ENCODE results near the gene EIF1AX. TPM values are rescaled to one million over a fixed set of nuclear protein-coding genes. Genes with fewer than 3 reads are reported as not detected.
A peak's percentile ranks its signal among the peaks of the same experiment; 100 is the strongest.

EIF1AX gene
- total and polyA plus RNA-seq, 9 of the 15 experiments (the other 6 are each of a cell fraction or from before 2014, with no cell fraction given) = 54.2 to 178 (median 73.5) TPM

DNA sequence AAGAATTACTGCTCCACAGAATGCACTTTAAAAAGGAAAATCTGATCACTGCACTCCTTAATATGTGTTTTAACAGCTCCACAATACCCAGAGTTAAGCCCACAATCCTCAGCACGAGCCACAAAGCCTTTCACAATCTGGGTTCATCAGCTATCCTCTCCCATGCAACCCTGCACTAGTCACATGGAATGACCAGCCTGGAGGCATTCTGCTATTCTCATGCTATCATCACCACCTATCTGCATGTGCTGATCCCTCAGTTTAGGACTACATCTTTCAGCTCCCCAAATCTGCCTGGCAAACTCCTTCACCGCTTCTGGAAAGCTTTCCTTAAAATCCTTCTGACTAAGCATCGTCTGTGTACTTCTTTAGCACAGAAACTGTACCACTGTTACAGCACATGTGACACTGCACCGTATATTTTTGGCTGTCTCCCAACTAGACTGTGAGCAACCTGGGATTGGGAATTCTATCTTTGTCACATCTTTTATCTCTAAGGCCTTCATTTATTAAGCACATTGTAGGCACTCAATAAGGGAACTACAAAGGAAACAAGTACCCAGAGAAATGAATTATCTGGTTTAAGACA is 18.3 kb upstream of the EIF1AX start (continued):
- TF ChIP-seq POLR2AphosphoS5 (IDR thresholded peaks at IDR 0.05; ENCODE audit: control insufficient read depth, insufficient read depth, low read depth, low read length) (no peak), RFX5 (IDR thresholded peaks at IDR 0.05; ENCODE audit: low read depth, low read length) (no peak), KDM4B (IDR thresholded peaks at IDR 0.05; ENCODE audit: borderline replicate concordance in 2 of 2, low read depth in 1 of 2) (no peak), SMARCB1 (IDR thresholded peaks at IDR 0.05; ENCODE audit: insufficient read length, low read depth) (no peak)
- TF ChIP-seq, protein P1, sequence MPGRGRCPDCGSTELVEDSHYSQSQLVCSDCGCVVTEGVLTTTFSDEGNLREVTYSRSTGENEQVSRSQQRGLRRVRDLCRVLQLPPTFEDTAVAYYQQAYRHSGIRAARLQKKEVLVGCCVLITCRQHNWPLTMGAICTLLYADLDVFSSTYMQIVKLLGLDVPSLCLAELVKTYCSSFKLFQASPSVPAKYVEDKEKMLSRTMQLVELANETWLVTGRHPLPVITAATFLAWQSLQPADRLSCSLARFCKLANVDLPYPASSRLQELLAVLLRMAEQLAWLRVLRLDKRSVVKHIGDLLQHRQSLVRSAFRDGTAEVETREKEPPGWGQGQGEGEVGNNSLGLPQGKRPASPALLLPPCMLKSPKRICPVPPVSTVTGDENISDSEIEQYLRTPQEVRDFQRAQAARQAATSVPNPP (IDR thresholded peaks at IDR 0.05; ENCODE audit: borderline replicate concordance, insufficient read depth, insufficient read length) = no peak

DNA sequence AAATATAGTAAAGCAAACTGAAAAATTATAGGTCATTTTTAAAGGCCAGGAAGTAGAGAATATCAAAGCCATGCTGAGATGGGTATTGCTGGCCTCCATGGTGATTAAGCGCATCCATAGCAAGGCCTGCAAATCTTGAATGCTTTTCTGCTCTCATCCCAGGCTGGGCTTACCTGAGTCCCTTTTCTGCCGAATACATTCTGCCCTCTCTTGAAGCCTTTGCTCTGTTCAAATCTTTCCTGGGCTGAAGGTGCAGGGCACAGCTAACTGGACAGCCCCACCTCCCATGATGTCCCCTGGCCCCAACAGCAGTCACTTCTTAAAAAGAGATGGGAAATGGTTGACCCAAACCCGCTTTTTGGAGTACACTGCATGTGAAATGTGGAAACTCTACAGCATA is 10.1 kb upstream of the EIF1AX start:
- POLR2A ChIA-PET = no interaction called here
- FAIRE-seq (no peak), ATAC-seq (no peak), DNase-seq (ENCODE audit: extremely low read depth in 1 of 4, low spot score in 3 of 4) (no peak)
- BruUV-seq (replicated peaks) = TSS peak; percentile 7
- no peak overlapping the region for H3K4me3 ChIP-seq
- H3K9me1 ChIP-seq (ENCODE audit: control insufficient read depth, insufficient read depth, low read length) = no peaks in the 10 kb centered on the region
- no peak overlapping the region for H2AFZ ChIP-seq (ENCODE audit: low read depth, low read length)
- H3K27me3 ChIP-seq (ENCODE audit: control insufficient read depth in 2 of 2, insufficient read depth in 2 of 2, low read length in 2 of 2) = no peaks in the 10 kb centered on the region
- no peak overlapping the region for H3K9ac ChIP-seq (ENCODE audit: insufficient read depth in 1 of 2, low read depth in 2 of 2, low read length in 2 of 2)
- no peaks in the 10 kb centered on the region for H3K9me3 ChIP-seq (replicated peaks; ENCODE audit: control insufficient read depth, insufficient read depth, low read depth, low read length)
- no peaks in the 10 kb centered on the region for H4K20me1 ChIP-seq (replicated peaks; ENCODE audit: control insufficient read depth, insufficient read depth, low read length)
- no peak overlapping the region for H3K27ac ChIP-seq (ENCODE audit: extremely low read depth, low read depth, low read length)
- CTCF ChIA-PET (ENCODE audit: low intra/inter-chr PET ratio) = no interaction called here
- in situ Hi-C loops (cut with MboI) (no loop called here), intact Hi-C loops (cut with micrococcal nuclease) (no loop called here)
- WGBS (ENCODE audit: insufficient coverage, low coverage, missing lambda C conversion rate) = 93% methylated on average over 3 of the region's 3 CpGs
- H3K79me2 ChIP-seq (ENCODE audit: control insufficient read depth, insufficient read depth, low read length) = no peaks in the 10 kb centered on the region
- no peak overlapping the region for H3K4me2 ChIP-seq (ENCODE audit: insufficient read depth, low read length)
- peaks cover 44% of the 10 kb centered on the region for H3K36me3 ChIP-seq (ENCODE audit: control insufficient read depth, insufficient read depth, low read length)
- H3K4me1 ChIP-seq (replicated peaks in 1 of 2; ENCODE audit: control insufficient read depth in 2 of 2, insufficient read depth in 2 of 2, low read length in 2 of 2) = no peaks in the 10 kb centered on the region
- TF ChIP-seq ZNF561 (CRISPR knock-in tag; conservative IDR thresholded peaks at IDR 0.05) (no peak), NR2C2 (CRISPR knock-in tag; IDR thresholded peaks at IDR 0.05) (no peak), NR2C2 (tag; IDR thresholded peaks at IDR 0.05) (no peak), ZNF133 (CRISPR knock-in tag; IDR thresholded peaks at IDR 0.05) (no peak), HNRNPLL (IDR thresholded peaks at IDR 0.05; ENCODE audit: low read depth, low read length, poor library complexity, severe bottlenecking) (no peak), LCOR (CRISPR knock-in tag; IDR thresholded peaks at IDR 0.05) (no peak), CCNT2 (IDR thresholded peaks at IDR 0.05; ENCODE audit: borderline replicate concordance, extremely low read depth, insufficient read length, low read depth, low read length) (no peak), SRF (CRISPR knock-in tag; IDR thresholded peaks at IDR 0.05) (no peak), CHD4 (IDR thresholded peaks at IDR 0.05; ENCODE audit: insufficient read depth, insufficient replicate concordance, low read depth, low read length, poor library complexity, severe bottlenecking) (no peak)
- TF ChIP-seq, protein P2, sequence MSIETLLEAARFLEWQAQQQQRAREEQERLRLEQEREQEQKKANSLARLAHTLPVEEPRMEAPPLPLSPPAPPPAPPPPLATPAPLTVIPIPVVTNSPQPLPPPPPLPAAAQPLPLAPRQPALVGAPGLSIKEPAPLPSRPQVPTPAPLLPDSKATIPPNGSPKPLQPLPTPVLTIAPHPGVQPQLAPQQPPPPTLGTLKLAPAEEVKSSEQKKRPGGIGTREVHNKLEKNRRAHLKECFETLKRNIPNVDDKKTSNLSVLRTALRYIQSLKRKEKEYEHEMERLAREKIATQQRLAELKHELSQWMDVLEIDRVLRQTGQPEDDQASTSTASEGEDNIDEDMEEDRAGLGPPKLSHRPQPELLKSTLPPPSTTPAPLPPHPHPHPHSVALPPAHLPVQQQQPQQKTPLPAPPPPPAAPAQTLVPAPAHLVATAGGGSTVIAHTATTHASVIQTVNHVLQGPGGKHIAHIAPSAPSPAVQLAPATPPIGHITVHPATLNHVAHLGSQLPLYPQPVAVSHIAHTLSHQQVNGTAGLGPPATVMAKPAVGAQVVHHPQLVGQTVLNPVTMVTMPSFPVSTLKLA (conservative IDR thresholded peaks at IDR 0.05) = no peak
- TF ChIP-seq, protein P3, sequence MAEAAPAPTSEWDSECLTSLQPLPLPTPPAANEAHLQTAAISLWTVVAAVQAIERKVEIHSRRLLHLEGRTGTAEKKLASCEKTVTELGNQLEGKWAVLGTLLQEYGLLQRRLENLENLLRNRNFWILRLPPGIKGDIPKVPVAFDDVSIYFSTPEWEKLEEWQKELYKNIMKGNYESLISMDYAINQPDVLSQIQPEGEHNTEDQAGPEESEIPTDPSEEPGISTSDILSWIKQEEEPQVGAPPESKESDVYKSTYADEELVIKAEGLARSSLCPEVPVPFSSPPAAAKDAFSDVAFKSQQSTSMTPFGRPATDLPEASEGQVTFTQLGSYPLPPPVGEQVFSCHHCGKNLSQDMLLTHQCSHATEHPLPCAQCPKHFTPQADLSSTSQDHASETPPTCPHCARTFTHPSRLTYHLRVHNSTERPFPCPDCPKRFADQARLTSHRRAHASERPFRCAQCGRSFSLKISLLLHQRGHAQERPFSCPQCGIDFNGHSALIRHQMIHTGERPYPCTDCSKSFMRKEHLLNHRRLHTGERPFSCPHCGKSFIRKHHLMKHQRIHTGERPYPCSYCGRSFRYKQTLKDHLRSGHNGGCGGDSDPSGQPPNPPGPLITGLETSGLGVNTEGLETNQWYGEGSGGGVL (CRISPR knock-in tag; IDR thresholded peaks at IDR 0.05) = no peak
